ENCODE measurements around the gene HOXB2.
"Not testable (repeated sequence)": the region's sequence is repeated elsewhere in the genome, so short reads cannot be mapped to it uniquely, and the experiment has no call there.

Gene HOXB2

GRCh38 chr17:48541036-48541576 is 3.8 kb downstream of the HOXB2 start:
- DNase-seq (ENCODE audit: low read depth): no peak

GRCh38 chr17:48540213-48540612 is 4.7 kb downstream of the HOXB2 start:
- DNase-seq (ENCODE audit: low read depth): no peak

GRCh38 chr17:48539177-48539576 is 5.7 kb downstream of the HOXB2 start:
- no peak for DNase-seq (ENCODE audit: low read depth)

- DNase-seq (ENCODE audit: low read depth): no peak
Observed at GRCh38 chr17:48537316-48537715, 7.6 kb downstream of the HOXB2 start.

- DNase-seq (ENCODE audit: low read depth): not testable (repeated sequence)
Observed at GRCh38 chr17:48535793-48536559, 8.9 kb downstream of the HOXB2 start.

GRCh38 chr17:48532261-48532660 is 12.6 kb downstream of the HOXB2 start:
- no peak for DNase-seq (ENCODE audit: low read depth)

- DNase-seq (ENCODE audit: low read depth): no peak
Observed at GRCh38 chr17:48530887-48531272, 14.0 kb downstream of the HOXB2 start, which contains the start of gene HOXB1. HOXB1 (minus strand) TSS chr17:48531011; CDS start chr17:48530904, 107 bp downstream.

GRCh38 chr17:48530208-48530886 is 14.6 kb downstream of the HOXB2 start:
- no peak for DNase-seq (ENCODE audit: low read depth)

- no peak for DNase-seq (ENCODE audit: low read depth)
Observed at GRCh38 chr17:48529683-48530009, 15.3 kb downstream of the HOXB2 start.

GRCh38 chr17:48528936-48529682 is 15.8 kb downstream of the HOXB2 start:
- DNase-seq (ENCODE audit: low read depth): no peak

GRCh38 chr17:48528153-48528935 is 16.6 kb downstream of the HOXB2 start:
- DNase-seq (ENCODE audit: low read depth): no peak

GRCh38 chr17:48527547-48527932 is 17.4 kb downstream of the HOXB2 start:
- no peak for DNase-seq (ENCODE audit: low read depth)

- no peak for DNase-seq (ENCODE audit: low read depth)
Observed at GRCh38 chr17:48526608-48527546, 18.0 kb downstream of the HOXB2 start.

- no peak for DNase-seq (ENCODE audit: low read depth)
Observed at GRCh38 chr17:48523010-48523409, 21.9 kb downstream of the HOXB2 start.

- no peak for DNase-seq (ENCODE audit: low read depth)
Observed at GRCh38 chr17:48522031-48522653, 22.8 kb downstream of the HOXB2 start.

GRCh38 chr17:48520631-48521079 is 24.3 kb downstream of the HOXB2 start:
- DNase-seq (ENCODE audit: low read depth): no peak

- DNase-seq (ENCODE audit: low read depth): no peak
Observed at GRCh38 chr17:48519427-48519826, 25.5 kb downstream of the HOXB2 start.

GRCh38 chr17:48517478-48517877 is 27.4 kb downstream of the HOXB2 start:
- no peak for DNase-seq (ENCODE audit: low read depth)

- DNase-seq (ENCODE audit: low read depth): no peak
Observed at GRCh38 chr17:48515925-48516900, 28.7 kb downstream of the HOXB2 start.
